Kidney (tissue), 14 donors: ENCODE measurements around the gene LDLRAD4. TPM values are rescaled to one million over a fixed set of nuclear protein-coding genes. Genes with fewer than 3 reads are reported as not detected.
"Not testable (repeated sequence)": the region's sequence is repeated elsewhere in the genome, so short reads cannot be mapped to it uniquely, and the experiment has no call there.

Source experiments
- DNase-seq, 5 donors: peaks; one replicate each; pipeline ENCODE4 v3.0.0-alpha.2; 2013 to 2020
- FAIRE-seq: peaks from 2 replicates; lab custom pipeline; 2012; peaks lifted over from hg19 to GRCh38; lab: Jason Lieb, UNC
- H3K27ac ChIP-seq, 2 donors: one replicate each; pipeline ENCODE4 v1.7.0; 2013; ENCODE audit warnings: low read depth in 2 of 2, low read length in 2 of 2, inconsistent platforms in 1 of 2
- H3K27me3 ChIP-seq: one replicate; pipeline ENCODE4 v1.7.1; 2013; ENCODE audit warnings: low read length, inconsistent platforms; ENCODE audit not compliant: control insufficient read depth, insufficient read depth
- H3K36me3 ChIP-seq, 3 donors: one replicate each; pipeline versions ENCODE4 v1.7.0 to v1.7.1; 2013; ENCODE audit warnings: low read length in 3 of 3, control low read depth in 1 of 3, inconsistent platforms in 1 of 3; ENCODE audit not compliant: insufficient read depth in 3 of 3, control insufficient read depth in 2 of 3
- H3K4me1 ChIP-seq, 3 donors: one replicate each; pipeline versions ENCODE4 v1.7.0 to v1.7.1; 2013; ENCODE audit warnings: low read length in 3 of 3, inconsistent platforms in 1 of 3, low read depth in 1 of 3; ENCODE audit not compliant: control insufficient read depth in 2 of 3, insufficient read depth in 2 of 3
- H3K4me3 ChIP-seq, 3 donors: one replicate each; pipeline versions ENCODE4 v1.7.0 to v1.8.1; 2013; ENCODE audit warnings: low read length in 3 of 3, control low read depth in 1 of 3, inconsistent platforms in 1 of 3
- H3K9ac ChIP-seq, 3 donors: one replicate each; pipeline versions ENCODE4 v1.7.0 to v1.7.1; 2013; ENCODE audit warnings: low read length in 3 of 3, control low read depth in 1 of 3, inconsistent platforms in 1 of 3
- H3K9me3 ChIP-seq, 3 donors: one replicate each; pipeline versions ENCODE4 v1.7.0 to v1.7.1; 2013; ENCODE audit warnings: low read length in 3 of 3, control low read depth in 1 of 3, inconsistent platforms in 1 of 3; ENCODE audit not compliant: control insufficient read depth in 2 of 3, insufficient read depth in 1 of 3
- CTCF ChIP-seq: IDR thresholded peaks from 3 replicates; pipeline ENCODE4 v1.5.1; 2012; ENCODE audit warnings: mild to moderate bottlenecking, moderate library complexity, borderline replicate concordance; ENCODE audit not compliant: insufficient read depth; ENCODE audit errors: extremely low read depth
- intact Hi-C: fragments of 100-400 bp; cut with DNase I; formaldehyde crosslinking; loops from one replicate; pipeline ENCODE4 v1.11.1; 2022
- polyA plus RNA-seq: library from polyadenylated mRNA; stranded (reverse); fragments of 350-450 nt; fragmentation: Illumina TruSeq; extraction: RNeasy Lipid Tissue Mini Kit (QIAGEN cat#74804); gene quantifications from one replicate; pipeline ENCODE4 v1.2.3, GENCODE V29; 2014; ENCODE audit warnings: low read depth, low replicate concordance; ENCODE audit not compliant: insufficient read depth
- total RNA-seq: library from RNA; stranded (reverse); fragmentation: NEBNext Ultra II Directional; extraction: Animal tissue kit (Norgen Biotek cat#: 25700); gene quantifications from one replicate; pipeline ENCODE4 v1.2.1, GENCODE V29; 2021
- donor health status: control.
- donor health status: control.
- donor health status: control.
- donor health status: control.
- donor health status: control.
- donor health status: DM: yes; HTN: yes; CAD: no.
- donor health status: Normal renal cell carcinoma (clear cell type).

Gene LDLRAD4
- total and polyA plus RNA-seq, 2 donors from 2014 or later = 2.3 to 42.3 TPM

GRCh38 chr18:13661779-13662256 is 443.3 kb downstream of the LDLRAD4 start:
- H3K27ac ChIP-seq = no peak overlapping the region
- H3K9ac ChIP-seq = no peak overlapping the region
- DNase-seq (no peak), FAIRE-seq (no peak)
- peaks cover 0 to 5% (median 0%) of the 10 kb centered on the region in 3 donors for H3K4me1 ChIP-seq
- no peak overlapping the region for H3K4me3 ChIP-seq
- peaks cover 0 to 5% (median 2%) of the 10 kb centered on the region in 3 donors for H3K36me3 ChIP-seq
- no peaks in the 10 kb centered on the region for H3K27me3 ChIP-seq
- H3K9me3 ChIP-seq = no peaks in the 10 kb centered on the region
- intact Hi-C loops = no loop called here
- TF ChIP-seq CTCF = no peak

- FAIRE-seq (no peak), DNase-seq (peak in 2 of 5 donors; percentile 34 to 37)
- Histone ChIP-seq H3K9ac (no peak overlapping the region), H3K4me3 (no peak overlapping the region), H3K27me3 (no peaks in the 10 kb centered on the region), H3K4me1 (peaks cover 0 to 3% (median 0%) of the 10 kb centered on the region in 3 donors), H3K9me3 (no peaks in the 10 kb centered on the region), H3K36me3 (no peaks in the 10 kb centered on the region), H3K27ac (no peak overlapping the region)
- TF ChIP-seq CTCF = no peak
- intact Hi-C loops = no loop called here
Observed at GRCh38 chr18:13672657-13673056, 454.1 kb downstream of the LDLRAD4 start.

GRCh38 chr18:13676471-13676870 is 457.9 kb downstream of the LDLRAD4 start:
- Histone ChIP-seq H3K27me3 (no peaks in the 10 kb centered on the region), H3K9ac (no peak overlapping the region), H3K4me1 (peaks cover 0 to 3% (median 0%) of the 10 kb centered on the region in 3 donors), H3K9me3 (no peaks in the 10 kb centered on the region), H3K4me3 (no peak overlapping the region), H3K36me3 (no peaks in the 10 kb centered on the region), H3K27ac (no peak overlapping the region)
- FAIRE-seq (no peak), DNase-seq (no peak)
- no peak for TF ChIP-seq CTCF
- intact Hi-C loops = no loop called here

- intact Hi-C loops, H3K27ac ChIP-seq, DNase-seq, H3K4me3 ChIP-seq, H3K9ac ChIP-seq, H3K36me3 ChIP-seq, H3K27me3 ChIP-seq, FAIRE-seq, H3K4me1 ChIP-seq, H3K9me3 ChIP-seq: not testable (repeated sequence)
Observed at GRCh38 chr18:13677350-13677749, 458.8 kb downstream of the LDLRAD4 start.
